Measurements from ENCODE around the gene C20orf96. TPM values are rescaled to one million over a fixed set of nuclear protein-coding genes. Genes with fewer than 3 reads are reported as not detected.
A peak's percentile ranks its signal among the peaks of the same experiment; 100 is the strongest.

Gene C20orf96
- total RNA-seq, 2 donors from 2014 or later = 10.1 to 10.3 TPM

- H3K27ac Mint-ChIP-seq = peak overlapping the region; percentile 75 to 88
- H3K36me3 Mint-ChIP-seq = peaks cover 0 to 6% of the 10 kb centered on the region in 2 donors
- ATAC-seq = peak; percentile 49 to 66
- DNase-seq (ENCODE audit: low spot score in 2 of 2) = peak; percentile 85 to 94
- H3K9me3 Mint-ChIP-seq = no peaks in the 10 kb centered on the region
Measured at GRCh38 chr20:324177-325044, 33.9 kb upstream of the C20orf96 start.

DNA sequence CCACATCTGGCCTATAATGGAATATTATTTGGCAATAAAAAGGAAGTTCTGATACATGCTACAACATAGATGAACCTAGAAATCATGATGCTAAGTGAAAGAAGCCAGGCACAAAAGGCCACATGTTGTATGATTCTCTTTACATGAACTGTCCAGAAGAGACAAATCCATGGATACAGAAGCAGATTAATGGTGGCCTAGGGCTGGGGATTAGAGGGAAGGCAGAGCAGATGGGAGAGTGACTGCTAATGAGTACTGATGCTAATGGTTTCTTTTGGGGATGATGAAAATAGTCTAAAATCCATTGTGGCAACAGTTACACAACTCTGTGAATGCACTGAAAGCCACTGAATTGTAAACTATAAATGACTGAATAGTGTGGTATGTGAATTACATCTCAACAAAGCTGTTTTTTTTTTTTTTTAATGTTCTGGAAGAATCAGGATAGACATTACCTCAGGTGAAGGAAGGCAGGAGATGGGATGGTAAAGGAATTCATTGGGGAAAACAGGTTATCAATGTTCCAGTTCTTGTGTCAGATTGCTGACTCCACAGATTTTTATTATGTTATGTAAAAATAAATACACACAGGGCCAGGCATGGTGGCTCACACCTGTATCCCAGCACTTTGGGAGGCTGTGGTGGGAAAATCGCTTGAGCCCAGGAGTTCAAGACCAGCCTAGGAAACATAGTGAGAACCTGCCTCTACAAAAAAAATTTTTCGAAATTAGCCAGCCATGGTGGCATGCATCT lies 25.9 kb upstream of the C20orf96 start:
- Mint-ChIP-seq H3K27ac (no peak overlapping the region), H3K36me3 (no peaks in the 10 kb centered on the region), H3K9me3 (no peaks in the 10 kb centered on the region)
- DNase-seq (ENCODE audit: low spot score in 2 of 2) = no peak
- ATAC-seq = no peak

GRCh38 chr20:313948-314347 lies 23.4 kb upstream of the C20orf96 start:
- no peaks in the 10 kb centered on the region for H3K9me3 Mint-ChIP-seq
- DNase-seq (ENCODE audit: low spot score in 2 of 2) (no peak), ATAC-seq (no peak)
- H3K36me3 Mint-ChIP-seq = no peaks in the 10 kb centered on the region
- H3K27ac Mint-ChIP-seq = no peak overlapping the region

DNA sequence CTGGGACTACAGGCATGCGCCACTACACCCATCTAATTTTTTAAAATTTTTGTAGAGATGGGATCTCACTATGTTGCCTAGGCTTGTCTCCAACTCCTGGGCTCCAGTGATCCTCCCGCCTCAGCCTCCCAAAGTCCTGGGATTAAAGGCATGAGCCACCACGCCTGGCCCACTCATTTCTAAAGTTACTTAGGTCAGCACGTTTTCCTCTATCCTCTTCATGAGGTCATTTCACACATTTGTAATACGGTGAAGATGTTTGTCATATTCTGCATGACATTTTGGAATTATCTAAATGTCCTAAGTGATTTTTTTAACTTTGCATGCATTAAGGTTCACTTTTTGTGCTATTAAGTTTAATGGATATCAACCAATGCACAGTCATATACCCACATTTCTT lies 22.9 kb upstream of the C20orf96 start:
- no peaks in the 10 kb centered on the region for H3K36me3 Mint-ChIP-seq
- DNase-seq (ENCODE audit: low spot score in 2 of 2) = no peak
- ATAC-seq = no peak
- no peaks in the 10 kb centered on the region for H3K9me3 Mint-ChIP-seq
- H3K27ac Mint-ChIP-seq = no peak overlapping the region

DNA sequence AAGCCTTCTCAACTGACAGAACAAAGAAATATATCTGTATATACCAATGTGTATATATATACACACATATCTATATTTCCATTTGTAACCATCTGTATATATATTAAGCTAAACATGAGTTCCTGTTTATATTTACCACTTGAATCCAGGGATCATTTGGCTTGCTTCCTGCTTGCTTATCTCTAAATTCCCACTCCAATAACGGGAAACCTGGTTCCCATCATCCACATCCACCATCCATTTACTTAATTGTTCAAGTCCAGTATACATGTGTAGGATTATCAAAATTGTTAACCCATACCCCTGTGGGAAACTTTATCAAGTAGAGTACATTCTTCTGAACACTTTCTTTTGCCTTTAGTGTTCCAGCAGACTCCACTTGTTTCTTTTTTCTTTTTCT lies 22.3 kb upstream of the C20orf96 start:
- H3K9me3 Mint-ChIP-seq = no peaks in the 10 kb centered on the region
- DNase-seq (ENCODE audit: low spot score in 2 of 2) (no peak), ATAC-seq (no peak)
- H3K27ac Mint-ChIP-seq = no peak overlapping the region
- H3K36me3 Mint-ChIP-seq = no peaks in the 10 kb centered on the region

DNA sequence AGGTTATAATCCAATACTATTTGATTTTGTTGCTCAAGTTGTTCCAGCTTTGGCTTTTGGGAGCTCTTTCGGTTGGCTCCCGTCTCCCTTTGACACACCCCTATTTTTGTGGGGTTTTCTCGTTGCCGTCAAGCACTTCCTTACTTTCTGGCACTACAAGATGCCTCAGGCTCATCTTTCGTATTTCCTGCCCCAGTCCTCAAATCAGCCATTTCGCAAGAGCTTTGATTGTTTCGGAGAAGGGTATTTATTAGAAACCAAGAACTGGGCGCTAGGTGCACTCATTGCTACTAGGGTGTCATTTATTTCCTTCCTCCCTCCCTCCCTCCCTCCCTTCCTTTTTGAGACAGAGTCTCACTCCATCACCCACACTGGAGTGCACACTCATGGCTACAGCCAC lies 21.5 kb upstream of the C20orf96 start:
- no peak for DNase-seq (ENCODE audit: low spot score in 2 of 2)
- H3K27ac Mint-ChIP-seq = no peak overlapping the region
- no peak for ATAC-seq
- H3K36me3 Mint-ChIP-seq = no peaks in the 10 kb centered on the region
- no peaks in the 10 kb centered on the region for H3K9me3 Mint-ChIP-seq

GRCh38 chr20:311609-312008 lies 21.1 kb upstream of the C20orf96 start:
- no peaks in the 10 kb centered on the region for H3K36me3 Mint-ChIP-seq
- no peaks in the 10 kb centered on the region for H3K9me3 Mint-ChIP-seq
- H3K27ac Mint-ChIP-seq = no peak overlapping the region
- ATAC-seq (no peak), DNase-seq (ENCODE audit: low spot score in 2 of 2) (no peak)

GRCh38 chr20:310645-311044 lies 20.1 kb upstream of the C20orf96 start:
- ATAC-seq (no peak), DNase-seq (ENCODE audit: low spot score in 2 of 2) (no peak)
- Mint-ChIP-seq H3K9me3 (no peaks in the 10 kb centered on the region), H3K27ac (peak overlapping the region in 1 of 2 donors; percentile 79), H3K36me3 (no peaks in the 10 kb centered on the region)

DNA sequence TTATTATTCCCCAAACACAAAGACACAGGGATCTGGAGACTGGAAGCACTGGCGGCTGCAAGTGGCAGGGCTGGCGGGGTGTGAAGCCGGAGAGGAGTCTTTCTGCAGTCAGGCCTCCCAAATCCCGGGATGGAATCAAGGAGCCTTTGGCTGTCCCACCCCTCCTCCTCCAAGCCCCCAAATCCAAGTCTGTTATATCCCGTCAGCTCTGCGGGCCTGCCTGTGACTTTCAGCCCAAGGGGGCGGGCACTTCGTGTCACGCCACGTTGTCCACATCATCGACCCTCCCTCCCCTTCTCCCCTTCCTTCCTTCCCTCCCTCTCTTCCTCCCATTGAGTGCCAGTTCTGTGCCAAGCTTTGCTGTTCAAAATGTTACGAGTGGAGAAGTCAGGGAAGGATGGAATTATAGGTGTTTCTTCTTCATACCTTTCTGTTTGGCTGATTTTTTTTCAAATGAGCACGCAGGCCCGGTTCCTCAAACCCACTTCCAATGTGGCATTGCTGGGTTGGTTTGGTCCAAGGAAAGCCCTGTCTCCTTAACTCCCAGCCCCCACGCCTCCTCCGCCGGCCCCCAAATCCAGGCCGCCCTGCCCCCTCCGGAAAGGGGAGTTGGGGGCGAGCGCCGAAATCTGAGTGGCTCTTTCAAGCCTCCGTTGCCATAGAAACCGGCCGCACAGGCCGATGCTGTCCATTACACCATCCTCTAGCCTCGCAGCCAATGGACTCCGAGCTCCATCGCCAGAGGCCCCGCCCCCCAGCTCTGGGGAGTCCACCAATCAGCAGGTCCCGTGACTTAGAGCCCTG lies 19.5 kb upstream of the C20orf96 start:
- peak; percentile 100 for ATAC-seq
- H3K36me3 Mint-ChIP-seq = no peaks in the 10 kb centered on the region

DNA sequence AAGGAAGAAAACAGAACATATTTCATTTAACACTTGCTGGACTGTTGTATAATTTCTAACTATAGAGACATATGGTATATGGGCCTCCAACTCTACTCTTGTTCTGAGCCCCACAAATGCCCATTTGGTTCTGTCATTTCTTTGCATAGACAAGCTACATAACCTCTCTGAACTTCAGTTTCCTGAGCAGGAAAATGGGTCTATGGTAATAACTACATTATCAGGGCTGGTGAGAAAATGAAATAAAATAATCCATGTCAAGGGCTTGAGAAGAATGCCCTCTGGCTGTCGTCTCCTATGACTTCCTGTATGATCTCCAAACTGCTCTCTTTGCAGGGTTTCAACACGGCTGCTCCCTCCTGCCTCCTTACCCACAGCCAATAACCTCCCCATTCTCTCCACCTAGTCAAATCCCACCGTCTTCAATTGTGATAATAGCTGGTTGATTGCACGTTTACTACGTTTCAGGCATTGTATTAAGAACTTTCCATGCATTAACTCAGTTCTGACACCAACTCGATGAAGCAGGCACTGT lies 18.8 kb upstream of the C20orf96 start:
- no peaks in the 10 kb centered on the region for H3K36me3 Mint-ChIP-seq
- DNase-seq (ENCODE audit: low spot score in 2 of 2) = no peak
- no peak for ATAC-seq
- peak overlapping the region in 1 of 2 donors; percentile 10 for H3K27ac Mint-ChIP-seq
- no peaks in the 10 kb centered on the region for H3K9me3 Mint-ChIP-seq

More for the DNA sequence above, 19.5 kb upstream of the C20orf96 start:
- H3K9me3 Mint-ChIP-seq = no peaks in the 10 kb centered on the region
- H3K27ac Mint-ChIP-seq = peak overlapping the region; percentile 79 to 84
- DNase-seq (ENCODE audit: low spot score in 2 of 2) = peak; percentile 86

- Mint-ChIP-seq H3K36me3 (no peaks in the 10 kb centered on the region), H3K9me3 (no peaks in the 10 kb centered on the region), H3K27ac (no peak overlapping the region)
- ATAC-seq (no peak), DNase-seq (ENCODE audit: low spot score in 2 of 2) (no peak)
Measured at GRCh38 chr20:308427-309038, 18.0 kb upstream of the C20orf96 start.

DNA sequence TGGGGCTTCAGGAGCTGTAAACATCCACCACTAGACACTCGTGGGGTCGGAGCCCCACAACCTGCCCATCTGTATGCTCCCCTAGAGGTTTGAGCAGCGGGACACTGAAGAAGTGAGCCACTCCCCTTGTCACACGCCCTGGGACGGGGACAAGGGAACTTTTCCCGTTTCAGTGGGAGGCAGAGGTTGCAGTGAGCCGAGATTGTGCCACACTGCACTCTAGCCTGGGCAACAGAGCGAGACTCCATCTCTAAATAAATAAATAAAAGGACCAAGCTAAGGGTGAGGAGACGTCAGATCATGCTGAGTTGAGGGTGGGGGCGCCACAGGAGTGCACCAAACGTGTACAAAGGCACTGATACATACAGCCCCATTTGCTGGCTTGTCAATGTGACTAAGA lies 15.2 kb upstream of the C20orf96 start:
- Mint-ChIP-seq H3K36me3 (no peaks in the 10 kb centered on the region), H3K27ac (no peak overlapping the region)

GRCh38 chr20:301886-302848 lies 11.6 kb upstream of the C20orf96 start:
- DNase-seq (ENCODE audit: low spot score in 2 of 2) = no peak
- H3K9me3 Mint-ChIP-seq = no peaks in the 10 kb centered on the region
- peak overlapping the region in 1 of 2 donors; percentile 12 for H3K27ac Mint-ChIP-seq
- peaks cover 21% of the 10 kb centered on the region in 2 donors for H3K36me3 Mint-ChIP-seq
- peak; percentile 53 to 65 for ATAC-seq

More for the DNA sequence above, 15.2 kb upstream of the C20orf96 start:
- no peaks in the 10 kb centered on the region for H3K9me3 Mint-ChIP-seq
- ATAC-seq (no peak), DNase-seq (ENCODE audit: low spot score in 2 of 2) (no peak)

- DNase-seq (ENCODE audit: low spot score in 2 of 2) = no peak
- peak overlapping the region in 1 of 2 donors; percentile 19 for H3K27ac Mint-ChIP-seq
- no peak for ATAC-seq
- H3K9me3 Mint-ChIP-seq = no peaks in the 10 kb centered on the region
- H3K36me3 Mint-ChIP-seq = peaks cover 27 to 28% of the 10 kb centered on the region in 2 donors
Measured at GRCh38 chr20:300345-300990, 9.9 kb upstream of the C20orf96 start.
